Measurements from ENCODE around the gene SPAG16.
"Not testable (repeated sequence)": the region's sequence is repeated elsewhere in the genome, so short reads cannot be mapped to it uniquely, and the experiment has no call there.

The SPAG16 gene

DNA sequence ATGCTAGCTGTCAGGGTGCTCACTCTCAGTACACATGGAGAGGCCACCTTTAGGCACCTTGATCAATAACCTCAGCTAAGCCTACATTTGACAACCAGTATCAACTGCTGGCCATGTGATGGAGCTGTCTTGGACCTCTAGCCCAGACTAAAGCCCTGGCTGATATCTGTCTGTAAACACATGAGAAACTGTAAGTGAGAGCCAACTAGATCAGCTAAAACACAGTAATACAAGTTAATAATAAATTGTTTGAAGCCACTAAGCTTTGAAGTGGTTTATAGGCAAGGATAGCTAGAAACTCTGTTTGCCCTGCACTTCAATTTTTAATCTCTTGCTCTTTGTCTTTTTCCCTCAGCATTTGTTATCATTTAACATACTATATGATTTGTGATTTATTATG is 407.1 kb downstream of the SPAG16 start:
- DNase-seq (ENCODE audit: low read depth): no peak
- no peak overlapping the region for H3K4me3 ChIP-seq (ENCODE audit: control insufficient read depth, low read depth, low read length)
- TF ChIP-seq, protein P1, sequence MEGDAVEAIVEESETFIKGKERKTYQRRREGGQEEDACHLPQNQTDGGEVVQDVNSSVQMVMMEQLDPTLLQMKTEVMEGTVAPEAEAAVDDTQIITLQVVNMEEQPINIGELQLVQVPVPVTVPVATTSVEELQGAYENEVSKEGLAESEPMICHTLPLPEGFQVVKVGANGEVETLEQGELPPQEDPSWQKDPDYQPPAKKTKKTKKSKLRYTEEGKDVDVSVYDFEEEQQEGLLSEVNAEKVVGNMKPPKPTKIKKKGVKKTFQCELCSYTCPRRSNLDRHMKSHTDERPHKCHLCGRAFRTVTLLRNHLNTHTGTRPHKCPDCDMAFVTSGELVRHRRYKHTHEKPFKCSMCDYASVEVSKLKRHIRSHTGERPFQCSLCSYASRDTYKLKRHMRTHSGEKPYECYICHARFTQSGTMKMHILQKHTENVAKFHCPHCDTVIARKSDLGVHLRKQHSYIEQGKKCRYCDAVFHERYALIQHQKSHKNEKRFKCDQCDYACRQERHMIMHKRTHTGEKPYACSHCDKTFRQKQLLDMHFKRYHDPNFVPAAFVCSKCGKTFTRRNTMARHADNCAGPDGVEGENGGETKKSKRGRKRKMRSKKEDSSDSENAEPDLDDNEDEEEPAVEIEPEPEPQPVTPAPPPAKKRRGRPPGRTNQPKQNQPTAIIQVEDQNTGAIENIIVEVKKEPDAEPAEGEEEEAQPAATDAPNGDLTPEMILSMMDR (conservative IDR thresholded peaks at IDR 0.05; ENCODE audit: control insufficient read depth, insufficient read depth, low read depth, low read length): no peak

DNA sequence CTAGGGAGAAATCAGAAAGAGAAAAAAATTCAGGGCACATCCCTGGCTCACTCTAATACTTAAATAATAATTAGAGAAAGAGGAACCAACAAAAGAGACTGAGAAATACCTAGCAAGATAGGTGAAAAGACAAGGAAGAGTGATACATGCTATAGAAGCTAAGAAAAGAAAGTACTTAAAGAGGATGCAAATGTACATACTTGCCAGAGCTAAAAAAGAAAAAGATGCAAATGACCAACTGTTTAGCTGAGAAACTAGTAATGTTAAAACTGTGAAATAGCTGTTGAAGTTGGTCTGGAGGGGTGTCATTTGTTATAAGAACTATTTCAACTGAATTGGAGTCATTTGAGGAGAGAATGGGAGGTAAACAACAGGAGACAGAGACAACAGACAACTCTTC is 412.2 kb downstream of the SPAG16 start:
- DNase-seq (ENCODE audit: low read depth): no peak
- no peak overlapping the region for H3K4me3 ChIP-seq (ENCODE audit: control insufficient read depth, low read depth, low read length)
- TF ChIP-seq, protein P1 (conservative IDR thresholded peaks at IDR 0.05; ENCODE audit: control insufficient read depth, insufficient read depth, low read depth, low read length): no peak

DNA sequence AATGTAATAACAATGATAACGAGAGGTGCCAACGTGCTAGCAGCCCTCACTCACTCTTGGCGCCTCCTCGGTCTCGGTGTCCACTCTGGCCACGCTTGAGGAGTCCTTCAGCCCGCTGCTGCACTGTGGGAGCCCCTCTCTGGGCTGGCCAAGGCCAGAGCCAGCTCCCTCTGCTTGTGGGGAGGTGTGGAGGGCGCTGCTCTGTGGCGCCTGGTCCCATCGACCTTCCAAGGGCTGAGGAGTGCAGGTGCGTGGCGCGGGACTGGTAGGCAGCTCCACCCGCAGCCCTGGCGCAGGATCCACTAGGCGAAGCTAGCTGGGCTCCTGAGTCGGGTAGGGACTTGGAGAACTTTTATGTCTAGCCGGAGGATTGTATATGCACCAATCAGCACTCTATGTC is 417.1 kb downstream of the SPAG16 start:
- not testable (repeated sequence) for DNase-seq (ENCODE audit: low read depth); H3K4me3 ChIP-seq (ENCODE audit: control insufficient read depth, low read depth, low read length)

DNA sequence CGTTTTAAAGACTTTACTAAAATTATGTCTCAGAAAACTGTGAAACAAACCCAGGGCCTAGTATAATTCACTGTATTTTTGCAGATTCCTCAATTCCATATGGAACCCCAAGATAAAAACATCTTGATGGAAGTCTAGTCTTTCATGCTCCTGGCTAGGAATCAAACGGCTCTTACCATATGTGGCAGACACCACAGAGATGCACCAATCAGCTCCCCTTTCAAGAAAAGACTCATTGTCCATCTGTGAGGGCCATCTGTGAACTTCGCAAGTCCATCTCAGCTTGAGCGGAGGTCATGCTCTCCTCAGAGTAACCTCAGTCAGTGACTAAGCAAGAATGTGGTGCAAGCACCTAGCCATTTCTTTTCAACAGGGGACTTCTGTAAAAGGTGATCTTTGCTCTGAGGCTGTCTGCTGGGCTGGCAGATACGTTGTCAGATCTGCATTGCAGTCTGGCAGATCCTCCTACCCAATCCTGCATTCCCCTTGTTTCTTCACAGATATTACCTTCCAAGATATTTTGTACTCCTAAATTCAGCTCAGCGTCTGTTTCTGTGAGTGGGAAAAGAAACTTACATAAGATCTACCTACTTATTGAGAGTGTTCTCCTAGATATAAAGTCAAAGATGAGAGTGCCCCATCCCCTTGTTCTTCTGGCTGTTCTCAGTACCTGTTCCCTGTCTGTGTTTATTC is 419.3 kb downstream of the SPAG16 start:
- TF ChIP-seq, protein P1 (conservative IDR thresholded peaks at IDR 0.05; ENCODE audit: control insufficient read depth, insufficient read depth, low read depth, low read length): no peak
- H3K4me3 ChIP-seq (ENCODE audit: control insufficient read depth, low read depth, low read length): no peak overlapping the region
- no peak for DNase-seq (ENCODE audit: low read depth)

DNA sequence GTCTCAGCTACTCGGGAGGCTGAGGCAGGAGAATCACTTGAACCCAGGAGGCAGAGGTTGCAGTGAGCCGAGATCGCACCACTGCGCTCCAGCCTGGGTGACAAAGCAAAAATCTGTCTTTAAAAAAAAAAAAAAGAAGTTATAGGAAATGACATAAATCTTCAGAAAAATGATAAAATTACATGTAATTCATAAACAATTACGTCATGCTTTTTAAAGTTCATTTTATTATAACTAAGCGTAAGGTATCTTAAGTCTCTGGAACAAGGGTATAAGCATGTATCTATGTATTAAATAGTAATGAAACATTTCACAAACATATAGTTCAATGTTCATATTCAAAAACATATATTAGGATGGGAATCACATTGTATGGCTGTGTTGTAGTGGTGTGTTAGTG is 425.9 kb downstream of the SPAG16 start:
- no peak for DNase-seq (ENCODE audit: low read depth)
- H3K4me3 ChIP-seq (ENCODE audit: control insufficient read depth, low read depth, low read length): no peak overlapping the region
- TF ChIP-seq, protein P1 (conservative IDR thresholded peaks at IDR 0.05; ENCODE audit: control insufficient read depth, insufficient read depth, low read depth, low read length): no peak

DNA sequence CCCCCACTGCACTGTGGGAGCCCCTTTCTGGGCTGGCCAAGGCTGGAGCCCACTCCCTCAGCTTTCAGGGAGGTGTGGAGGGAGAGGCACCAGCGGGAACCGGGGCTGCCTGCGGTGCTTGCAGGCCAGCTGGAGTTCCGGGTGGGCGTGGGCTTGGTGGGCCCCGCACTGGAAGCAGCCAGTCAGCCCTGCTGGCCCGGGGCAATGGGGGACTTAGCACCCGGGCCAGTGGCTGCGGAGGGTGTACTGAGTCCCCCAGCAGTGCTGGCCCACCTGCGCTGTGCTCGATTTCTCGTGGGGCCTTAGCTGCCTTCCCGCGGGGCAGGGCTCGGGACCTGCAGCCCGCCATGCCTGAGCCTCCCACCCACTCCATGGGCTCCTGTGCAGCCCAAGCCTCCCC is 434.1 kb downstream of the SPAG16 start:
- DNase-seq (ENCODE audit: low read depth); H3K4me3 ChIP-seq (ENCODE audit: control insufficient read depth, low read depth, low read length): not testable (repeated sequence)

DNA sequence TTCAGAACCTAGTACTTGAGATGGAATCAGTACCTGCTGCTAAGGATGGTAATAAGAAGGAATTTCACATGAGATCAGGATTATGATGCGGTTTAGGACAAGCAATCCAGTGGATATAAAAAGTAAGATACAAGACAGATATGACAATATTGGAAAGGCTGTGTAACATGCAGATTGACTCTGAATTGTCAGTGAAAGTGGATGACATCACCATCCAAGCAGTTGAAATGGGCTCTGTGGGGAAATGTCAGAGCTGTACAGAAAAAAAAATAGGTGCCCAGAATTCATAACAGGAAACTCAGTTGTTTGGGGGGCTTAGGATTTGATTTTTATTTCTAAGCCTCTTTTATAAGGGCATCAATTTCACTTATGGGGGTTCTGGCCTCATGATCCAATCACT is 438.3 kb downstream of the SPAG16 start:
- TF ChIP-seq, protein P1 (conservative IDR thresholded peaks at IDR 0.05; ENCODE audit: control insufficient read depth, insufficient read depth, low read depth, low read length): no peak
- H3K4me3 ChIP-seq (ENCODE audit: control insufficient read depth, low read depth, low read length): no peak overlapping the region
- DNase-seq (ENCODE audit: low read depth): no peak

DNA sequence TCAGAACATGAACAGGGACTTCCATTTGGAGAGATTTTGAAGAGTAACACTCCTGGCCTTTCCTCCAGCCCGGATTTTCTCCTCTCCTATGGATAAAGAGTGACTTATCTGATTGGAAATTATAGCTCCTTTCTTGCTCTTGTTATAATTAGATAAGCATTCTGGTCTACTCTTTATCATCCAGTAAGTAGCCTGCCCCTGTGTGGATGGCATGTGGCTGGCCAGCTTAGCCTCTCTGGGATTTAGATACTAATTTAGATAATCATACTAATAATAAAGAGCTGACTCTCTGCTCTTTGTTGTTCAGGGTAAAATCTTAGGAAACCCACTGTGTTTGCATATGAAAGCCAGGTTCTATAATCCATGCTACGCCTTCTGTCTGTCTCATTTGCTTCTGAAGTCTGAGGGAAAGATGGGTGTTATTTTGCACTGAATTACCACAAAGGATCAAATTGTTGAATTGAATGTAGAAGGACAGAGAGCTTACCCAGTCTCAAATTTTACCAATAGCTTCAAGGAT is 438.8 kb downstream of the SPAG16 start:
- no peak overlapping the region for H3K4me3 ChIP-seq (ENCODE audit: control insufficient read depth, low read depth, low read length)
- TF ChIP-seq, protein P1 (conservative IDR thresholded peaks at IDR 0.05; ENCODE audit: control insufficient read depth, insufficient read depth, low read depth, low read length): no peak
- DNase-seq (ENCODE audit: low read depth): no peak
